HuH-7 (cell line): ENCODE results near the gene SMARCD1.
A peak's percentile ranks its signal among the peaks of the same experiment; 100 is the strongest.

Experiments
- DNase-seq: peaks from one replicate; pipeline ENCODE4 v3.0.0; 2011; ENCODE audit warnings: low spot score

The SMARCD1 gene

DNA sequence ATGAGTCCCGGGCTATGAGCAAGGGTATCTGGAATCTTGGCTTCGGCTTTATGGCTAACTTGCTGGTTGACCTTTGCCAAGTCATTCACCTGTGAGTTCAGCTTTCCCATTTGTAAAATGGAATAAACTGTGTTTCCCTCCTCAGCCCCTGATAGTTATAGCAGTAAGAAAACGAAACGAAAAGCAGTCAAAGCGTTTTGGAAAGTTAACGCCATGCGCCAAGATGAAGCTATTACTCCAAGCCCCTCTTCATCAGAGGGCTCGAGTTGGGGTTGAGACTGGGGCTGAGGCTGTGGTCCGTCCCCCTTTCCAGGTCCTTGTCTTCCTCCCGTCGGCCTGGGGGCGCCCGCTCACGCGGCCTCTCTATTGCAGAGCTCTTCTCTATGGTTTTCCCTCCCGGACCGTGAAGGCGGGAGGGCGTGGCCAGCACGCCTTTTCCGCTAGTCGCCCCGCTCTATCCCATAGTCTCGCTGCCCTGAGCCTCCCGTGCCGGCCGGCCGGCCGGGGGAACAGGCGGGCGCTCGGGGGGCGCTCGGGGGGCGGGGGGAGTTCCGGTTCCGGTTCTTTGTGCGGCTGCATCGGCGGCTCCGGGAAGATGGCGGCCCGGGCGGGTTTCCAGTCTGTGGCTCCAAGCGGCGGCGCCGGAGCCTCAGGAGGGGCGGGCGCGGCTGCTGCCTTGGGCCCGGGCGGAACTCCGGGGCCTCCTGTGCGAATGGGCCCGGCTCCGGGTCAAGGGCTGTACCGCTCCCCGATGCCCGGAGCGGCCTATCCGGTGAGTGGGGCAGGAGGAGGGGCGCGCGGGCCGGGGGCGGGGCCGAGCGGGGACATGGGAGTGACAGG lies at the start of gene SMARCD1:
Gene SMARCD1, plus strand, starts transcription at position 568 of the 840 bp plus-strand sequence. Its CDS starts 28 bp downstream, at position 596.
- DNase-seq, result peak; percentile 95

DNA sequence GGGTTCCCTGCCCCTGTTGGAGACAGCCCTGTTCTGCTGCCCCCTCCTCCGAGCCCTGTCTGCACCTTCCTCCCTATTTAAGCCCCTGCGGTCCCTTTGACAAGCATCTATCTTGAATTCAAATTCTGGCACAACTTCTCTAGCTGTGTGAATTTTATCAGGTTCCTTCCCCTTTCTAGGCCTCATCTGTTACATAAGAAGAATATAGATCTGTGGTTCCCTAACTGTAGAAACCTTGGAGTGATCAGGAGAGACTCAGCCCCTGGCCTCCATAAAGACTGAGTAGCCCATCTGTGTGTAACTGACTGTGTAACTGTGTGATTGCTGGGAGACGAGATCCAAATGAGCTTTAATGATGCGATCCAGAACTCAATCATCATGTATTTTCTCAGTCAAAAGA lies 46.8 kb upstream of the SMARCD1 start:
- DNase-seq, result no peak

DNA sequence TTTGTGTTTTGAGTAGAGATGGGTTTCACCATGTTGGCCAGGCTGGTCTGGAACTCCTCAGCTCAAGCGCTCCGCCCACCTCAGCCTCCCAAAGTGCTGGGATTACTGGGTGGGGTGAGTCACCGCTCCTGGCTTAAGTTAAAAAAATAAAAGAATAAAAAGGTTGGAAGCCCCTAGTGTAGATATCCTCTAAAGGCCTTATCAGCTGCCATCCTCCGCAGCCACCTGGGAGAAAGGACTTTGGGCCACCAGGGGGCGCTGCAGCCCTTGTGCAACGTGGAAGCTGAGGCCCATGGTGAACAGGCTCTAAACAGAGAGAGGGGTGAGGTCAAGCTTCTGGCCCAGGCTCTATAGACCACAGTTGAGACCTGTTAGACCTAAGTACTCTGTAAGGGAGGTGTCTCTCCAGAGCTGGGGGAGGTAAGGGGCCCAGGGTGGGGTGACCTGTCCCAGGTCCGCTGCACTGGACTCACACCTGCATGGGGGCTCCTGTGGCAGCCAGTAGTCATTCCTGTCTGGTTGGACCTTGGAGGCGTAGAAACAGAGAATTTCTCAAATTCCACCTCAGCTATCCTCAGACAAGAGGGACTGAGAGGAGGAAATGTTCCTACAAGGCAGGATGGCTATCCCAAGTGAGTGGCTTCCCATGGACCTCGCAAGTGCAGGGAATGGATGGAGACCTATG lies 45.8 kb upstream of the SMARCD1 start:
- peak; percentile 95 for DNase-seq

DNA sequence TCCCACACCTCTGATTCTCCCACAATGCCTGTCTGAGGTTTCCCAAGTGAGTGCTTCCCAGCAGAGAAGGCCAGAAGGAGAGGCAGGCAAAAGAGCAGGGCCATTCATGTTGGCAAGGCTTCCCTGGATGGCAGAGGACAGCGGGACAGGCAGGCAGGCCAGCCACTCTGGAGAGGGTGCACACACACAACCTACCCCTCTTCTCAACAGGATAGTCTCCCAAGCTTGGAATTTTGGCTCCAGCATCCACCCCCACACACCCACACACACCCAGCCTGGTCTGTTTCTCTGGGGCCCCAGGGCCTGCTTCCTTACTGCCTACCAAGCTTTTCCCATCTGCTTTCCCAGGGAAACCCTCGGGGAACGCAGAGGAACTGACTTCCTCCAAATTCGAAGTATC lies 44.5 kb upstream of the SMARCD1 start:
- DNase-seq, result no peak

DNA sequence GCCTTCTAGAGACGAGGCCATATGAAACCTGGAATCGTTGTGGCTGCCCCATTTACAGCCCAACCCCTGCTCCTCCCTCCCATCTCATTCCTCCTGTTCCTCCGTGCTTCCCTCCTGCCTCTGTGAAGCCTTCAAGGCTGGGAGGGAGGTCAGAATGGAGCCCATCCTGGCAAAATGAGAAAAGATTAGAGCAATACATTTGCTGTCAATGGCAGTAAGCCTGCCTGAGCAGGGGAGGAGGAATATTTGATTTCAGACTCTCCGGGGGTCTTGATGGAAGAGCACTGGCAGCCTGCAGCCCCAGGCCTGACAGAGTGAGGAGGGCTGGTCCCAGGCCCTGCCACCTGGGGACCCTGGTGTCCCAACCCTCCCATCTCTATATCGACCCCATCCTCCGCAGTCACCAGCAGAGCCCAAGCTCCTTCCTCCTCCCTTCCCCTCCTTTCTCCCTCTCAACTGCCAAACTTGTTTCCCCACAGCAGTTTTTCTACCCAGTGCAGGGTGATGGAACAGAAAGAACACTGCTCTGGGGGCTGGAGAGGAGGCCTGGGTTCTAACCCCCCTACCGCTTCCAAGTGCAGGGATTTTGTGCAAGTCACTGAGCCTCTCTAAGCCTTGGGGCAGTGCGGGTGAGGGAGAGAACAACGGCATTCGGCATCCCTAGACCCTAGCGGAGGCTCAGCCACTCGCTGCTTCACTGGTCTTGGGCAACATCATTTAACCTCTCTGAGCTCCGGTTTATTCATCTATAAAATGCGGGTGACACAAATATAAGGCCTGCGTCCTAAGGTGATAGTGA lies 43.9 kb upstream of the SMARCD1 start:
- no peak for DNase-seq

DNA sequence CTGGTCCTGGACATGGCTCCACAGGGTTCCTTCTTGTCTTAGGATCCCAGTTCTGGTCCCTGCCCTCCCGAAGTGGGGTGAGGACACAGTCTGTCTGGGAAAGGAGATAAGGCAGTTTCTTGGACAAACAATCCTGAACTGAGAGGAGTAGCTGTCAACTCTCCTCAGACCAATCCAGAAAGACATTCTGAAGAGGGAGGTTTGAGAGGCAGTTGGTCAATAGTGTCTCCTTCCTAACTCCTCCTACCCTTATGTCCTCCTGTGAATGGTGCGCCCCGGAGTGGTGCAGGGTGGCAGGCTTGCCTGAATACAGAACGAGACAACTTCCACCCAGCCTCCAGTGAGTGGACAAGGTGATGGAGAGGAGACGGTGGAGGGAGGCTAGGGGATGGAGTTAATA lies 43.2 kb upstream of the SMARCD1 start:
- no peak for DNase-seq

DNA sequence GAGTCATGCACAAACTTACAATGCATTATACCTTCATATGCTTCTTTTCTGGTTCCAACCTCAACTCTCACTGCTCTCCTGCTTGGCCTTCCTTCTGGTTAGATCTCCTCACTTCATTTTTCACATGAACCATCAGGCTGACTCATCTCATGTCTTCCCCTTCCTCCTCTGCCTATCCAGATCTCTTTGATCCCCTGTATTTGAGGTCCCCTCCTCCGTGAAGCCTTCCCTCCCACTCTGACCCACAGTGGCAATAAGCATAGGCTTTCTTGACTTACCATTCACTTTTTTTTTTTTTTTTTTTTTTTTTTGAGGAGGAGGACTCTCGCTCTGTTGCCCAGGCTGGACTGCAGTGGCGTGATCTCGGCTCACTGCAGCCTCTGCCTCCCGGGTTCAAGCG lies 42.4 kb upstream of the SMARCD1 start:
- no peak for DNase-seq

DNA sequence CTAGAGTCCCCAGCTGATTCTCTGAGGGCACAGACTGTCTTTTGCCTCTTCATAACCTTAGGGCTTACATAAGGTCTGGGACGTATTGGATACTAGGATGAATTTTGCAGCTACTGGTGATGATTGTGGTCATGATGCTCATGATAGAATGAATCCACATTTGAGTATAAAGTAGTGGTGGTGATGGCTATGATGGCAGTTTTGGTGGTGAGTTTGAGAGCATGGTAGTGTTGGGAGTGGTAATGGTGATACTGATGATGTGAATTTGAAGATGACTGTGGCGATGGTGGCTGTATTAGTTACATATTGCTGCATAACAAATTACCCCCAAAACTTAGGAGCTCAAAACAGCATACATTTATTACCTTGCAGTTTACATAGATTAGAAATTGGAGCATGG lies 41.8 kb upstream of the SMARCD1 start:
- DNase-seq, result no peak

DNA sequence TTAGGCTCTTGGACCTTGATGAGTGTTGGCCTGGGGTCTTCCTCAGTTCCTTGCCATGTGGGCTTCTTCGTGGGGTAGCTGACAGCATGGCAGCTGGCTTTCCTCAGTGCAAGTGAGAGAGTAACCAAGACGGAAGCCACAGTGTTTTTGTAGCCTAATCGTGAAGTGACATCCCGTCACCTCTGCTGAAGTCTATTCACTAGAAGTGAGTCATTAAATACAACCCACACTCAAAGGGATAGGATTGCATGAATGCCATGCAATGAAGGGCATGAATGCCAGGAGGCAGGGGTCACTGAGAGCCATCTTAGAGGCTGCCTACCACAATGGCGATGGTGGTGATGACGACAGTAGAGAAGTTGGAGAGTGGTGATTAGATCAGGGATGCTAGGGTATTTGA lies 41.3 kb upstream of the SMARCD1 start:
- no peak for DNase-seq

DNA sequence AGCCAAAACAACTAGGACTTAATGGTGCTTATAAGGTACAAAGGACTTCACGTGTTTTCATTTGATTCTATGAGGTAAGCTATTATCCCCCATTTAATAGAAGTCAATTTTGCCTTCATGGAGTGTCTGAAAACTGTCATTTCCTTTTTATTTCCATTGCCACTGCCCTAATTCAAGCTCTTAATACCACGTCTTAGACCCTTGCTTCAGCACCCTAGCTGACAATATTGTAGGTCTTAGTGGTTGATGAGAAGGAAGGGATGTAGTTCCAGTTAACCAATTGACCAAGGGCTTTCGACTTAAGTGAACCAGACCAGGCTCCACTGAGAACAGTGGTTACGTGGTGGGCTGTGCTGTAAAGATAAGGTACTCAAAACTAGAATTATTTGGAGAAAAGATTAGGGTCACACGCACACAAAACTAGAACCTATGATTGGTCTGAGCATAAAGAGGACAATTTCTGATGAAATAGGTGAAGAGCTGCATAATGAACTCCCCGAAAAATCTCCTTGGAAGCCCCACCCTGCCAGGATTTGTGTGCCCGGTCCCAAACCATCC lies 37.4 kb upstream of the SMARCD1 start:
- DNase-seq, result no peak

DNA sequence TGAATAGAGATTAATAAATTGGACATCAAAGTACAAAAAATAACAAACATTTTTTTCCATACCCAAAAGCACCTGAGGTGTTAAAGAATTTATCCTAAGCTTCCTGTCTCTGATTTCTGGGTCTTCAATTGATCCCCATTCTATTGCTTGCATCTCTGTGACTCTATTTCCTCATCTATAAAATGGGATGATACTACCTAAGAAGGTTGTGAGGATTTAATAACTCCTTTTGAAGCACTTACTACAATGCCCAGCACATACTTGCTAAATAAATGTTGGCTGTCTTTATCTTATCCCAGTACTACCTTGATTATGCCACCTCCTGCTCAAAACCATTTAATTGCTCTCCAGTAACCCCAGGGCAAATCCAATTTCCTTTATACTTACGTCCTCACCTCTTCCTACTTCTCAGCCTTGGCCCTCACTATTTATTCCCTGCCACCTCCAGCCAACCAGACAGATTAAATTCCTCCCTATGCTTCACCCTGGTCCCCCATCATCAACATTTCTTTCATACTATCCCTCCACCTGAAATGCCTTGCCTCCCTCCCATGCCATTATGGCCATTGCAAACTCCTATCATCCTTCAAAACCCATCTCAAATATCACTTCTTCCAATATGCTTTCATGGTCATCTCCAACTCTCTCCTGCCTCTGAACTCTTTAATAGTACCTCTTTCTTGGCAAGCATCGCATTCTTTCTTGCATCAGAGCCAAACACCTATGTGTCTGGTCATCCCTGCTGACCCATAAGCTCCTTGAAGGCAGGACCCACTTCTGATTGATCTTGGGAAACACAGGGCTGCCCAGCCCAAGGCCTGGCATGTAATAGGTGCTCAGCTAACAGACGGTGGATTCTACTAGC lies 35.7 kb upstream of the SMARCD1 start:
- no peak for DNase-seq

DNA sequence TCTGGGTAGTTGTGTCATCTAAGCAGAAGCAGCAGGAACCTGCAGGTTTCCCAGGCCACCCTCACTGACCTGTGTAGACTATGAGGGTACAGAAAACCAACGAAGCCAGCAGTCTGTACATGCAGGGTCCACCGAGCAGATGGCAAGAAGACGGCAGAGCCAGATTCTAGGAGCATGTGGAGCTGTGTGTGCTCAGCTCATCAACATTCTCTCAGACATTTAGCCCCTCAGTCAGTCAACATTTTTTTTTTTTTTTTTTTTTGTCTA lies 35.1 kb upstream of the SMARCD1 start:
- DNase-seq, result no peak

DNA sequence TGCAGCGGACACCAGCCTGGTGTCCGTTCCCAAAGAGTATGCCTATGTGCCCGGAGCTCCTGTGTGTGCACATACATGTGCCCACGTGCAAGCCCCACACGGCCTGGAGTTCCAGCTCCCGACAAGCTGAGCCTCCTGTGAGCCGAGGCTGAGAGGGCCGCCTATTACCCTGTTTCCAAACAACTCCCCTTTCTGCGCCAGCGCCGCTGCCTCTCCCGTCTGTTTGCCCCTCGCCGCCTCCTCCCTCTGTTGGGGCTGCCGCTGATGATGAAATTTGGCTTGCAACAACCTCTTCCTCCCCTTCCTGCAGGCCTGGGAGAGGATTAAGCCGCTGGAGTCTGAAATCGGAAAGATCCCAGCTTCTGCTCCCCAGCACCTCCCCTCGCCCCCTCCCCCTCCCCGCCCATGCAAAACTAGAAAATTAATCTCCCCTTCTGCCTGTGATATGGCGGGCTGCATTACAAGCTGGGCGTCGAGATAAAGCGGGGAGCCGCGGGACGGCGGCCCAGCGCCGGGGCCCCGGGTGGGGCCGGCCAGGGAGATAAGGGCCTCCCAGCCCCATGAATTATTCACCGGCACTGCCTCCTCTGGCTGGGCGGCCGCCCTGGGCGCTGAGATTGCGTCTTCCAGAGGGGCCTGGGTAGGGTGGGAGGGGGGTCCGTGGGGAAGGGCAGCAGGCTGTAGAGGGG lies 34.6 kb upstream of the SMARCD1 start:
- DNase-seq, result peak; percentile 78

DNA sequence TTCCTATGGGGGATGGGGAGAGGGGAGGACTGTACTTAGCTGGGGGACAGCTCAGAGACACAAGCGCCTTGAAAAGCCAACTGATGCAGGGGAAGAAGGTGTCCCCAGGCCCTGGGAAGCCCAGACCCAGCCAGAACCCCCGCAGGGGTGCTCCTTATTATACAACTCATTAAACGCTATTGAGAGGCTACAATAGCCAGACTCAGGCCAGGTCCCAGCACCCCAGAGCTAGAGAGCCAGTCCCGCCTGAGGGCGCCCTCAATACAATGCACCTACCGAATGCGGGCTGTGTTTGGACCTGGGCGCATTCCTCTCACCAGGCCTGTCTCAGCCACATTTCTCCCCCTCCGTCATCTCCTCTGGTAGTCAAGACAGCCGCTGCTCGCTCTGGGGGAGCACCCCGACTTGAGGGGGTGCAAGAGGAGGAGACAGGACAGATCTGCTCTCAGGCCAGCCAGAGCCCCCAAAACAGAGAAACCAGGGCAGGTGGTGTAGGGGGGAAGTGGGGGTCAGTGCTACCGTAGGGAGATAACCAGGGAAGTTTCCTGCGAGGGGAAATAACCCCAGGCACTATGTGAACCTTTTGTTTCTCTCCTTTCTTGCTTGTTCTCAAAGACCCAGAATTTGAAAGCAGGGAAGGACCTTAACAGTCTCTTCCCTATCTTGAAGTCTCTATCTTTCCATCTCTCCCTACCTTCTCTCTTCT lies 33.9 kb upstream of the SMARCD1 start:
- no peak for DNase-seq

DNA sequence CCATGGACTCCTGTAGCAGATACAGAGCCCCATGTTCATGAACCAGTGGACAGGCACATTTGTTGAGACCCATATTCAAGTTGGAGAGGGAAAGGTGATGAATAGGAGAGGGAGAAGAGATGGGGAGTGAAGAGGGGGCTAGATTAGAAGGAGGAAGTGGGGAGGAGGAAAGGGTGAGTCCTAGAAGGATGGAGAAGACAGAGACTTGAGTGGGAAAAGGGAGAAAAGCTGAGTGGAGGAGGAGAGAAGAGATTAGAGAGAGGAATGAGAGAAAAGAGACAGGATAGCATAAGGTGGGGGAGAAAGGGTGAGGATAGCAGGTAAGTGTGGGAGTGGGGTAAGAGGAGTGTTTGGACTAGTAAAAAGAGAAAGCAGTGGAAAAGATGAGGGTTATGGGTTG lies 32.6 kb upstream of the SMARCD1 start:
- DNase-seq, result no peak

DNA sequence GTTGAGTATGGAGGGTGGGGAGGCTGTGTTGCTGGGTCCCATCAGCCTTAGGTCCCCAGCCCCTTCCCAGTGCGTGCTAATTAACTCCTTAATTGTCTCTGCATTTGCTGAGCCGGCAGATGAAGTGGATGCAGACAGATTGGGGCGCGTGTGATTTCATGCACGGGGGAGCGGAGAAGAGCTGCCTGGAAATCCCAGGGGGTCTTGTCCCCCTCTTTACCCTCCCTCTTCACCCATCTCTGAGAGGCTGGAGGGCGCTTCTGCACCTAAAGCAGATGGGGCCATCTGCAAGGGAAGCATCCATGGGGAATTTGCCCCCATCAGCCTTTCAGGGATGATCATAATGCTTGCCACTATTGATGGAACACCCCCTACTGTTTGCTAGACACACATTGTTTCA lies 32.2 kb upstream of the SMARCD1 start:
- no peak for DNase-seq

DNA sequence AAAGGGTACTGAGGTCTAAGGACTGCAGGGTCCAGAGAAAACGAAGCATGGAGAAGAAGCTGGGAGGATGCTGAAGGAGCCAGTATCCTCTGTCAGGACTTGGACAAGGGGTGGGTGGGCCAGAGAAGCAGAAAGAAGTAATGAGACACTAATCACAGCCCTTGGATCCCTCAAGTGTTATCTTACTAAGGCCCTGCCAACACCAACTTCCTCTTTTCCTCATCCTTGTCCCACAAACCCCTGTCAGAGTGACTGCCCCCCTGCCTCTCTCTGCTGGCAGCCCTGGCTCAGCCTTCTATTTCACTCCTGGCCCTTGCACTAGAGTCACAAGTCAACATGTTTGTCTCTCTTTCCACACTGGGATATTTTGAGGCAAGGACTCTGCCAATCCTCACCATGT lies 31.6 kb upstream of the SMARCD1 start:
- DNase-seq, result no peak

DNA sequence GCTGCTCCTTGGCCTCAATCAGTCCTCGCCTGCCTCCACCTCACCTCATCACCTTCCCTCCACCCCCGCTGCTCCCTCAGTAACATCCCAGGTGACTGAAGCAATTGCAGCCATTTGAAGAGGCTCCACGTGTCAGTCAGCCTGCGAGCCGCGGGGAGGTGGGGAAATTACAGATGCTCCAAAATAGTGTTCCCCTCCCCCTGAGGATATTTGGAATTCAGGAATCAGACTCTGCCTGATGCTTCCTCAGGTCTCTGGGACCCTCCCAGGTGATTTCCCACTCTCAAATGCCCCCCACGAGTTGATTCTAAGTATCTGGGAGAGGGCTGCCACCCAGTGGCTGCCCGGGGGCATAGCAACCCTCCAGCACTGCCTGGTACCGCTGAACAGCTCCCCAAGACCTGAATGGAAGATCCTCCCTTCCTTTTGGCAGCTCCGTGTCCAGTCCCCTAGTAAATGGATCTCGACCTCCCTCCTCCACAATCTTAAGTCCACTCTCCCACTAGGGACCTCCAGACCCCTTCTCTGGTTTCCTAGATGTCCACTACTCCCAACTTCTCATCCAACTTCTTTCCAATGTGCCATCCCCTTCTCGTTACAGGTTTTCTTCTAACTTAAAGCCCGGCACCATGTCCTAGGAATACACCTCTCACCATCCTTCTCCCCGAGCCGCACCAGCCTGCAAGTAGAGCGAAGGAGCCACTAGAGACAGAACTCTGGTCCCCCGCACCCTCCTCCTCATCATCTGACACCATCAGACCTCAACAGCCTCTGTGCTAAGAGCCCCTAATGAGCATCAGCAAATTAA lies 29.1 kb upstream of the SMARCD1 start:
- peak; percentile 87 for DNase-seq

DNA sequence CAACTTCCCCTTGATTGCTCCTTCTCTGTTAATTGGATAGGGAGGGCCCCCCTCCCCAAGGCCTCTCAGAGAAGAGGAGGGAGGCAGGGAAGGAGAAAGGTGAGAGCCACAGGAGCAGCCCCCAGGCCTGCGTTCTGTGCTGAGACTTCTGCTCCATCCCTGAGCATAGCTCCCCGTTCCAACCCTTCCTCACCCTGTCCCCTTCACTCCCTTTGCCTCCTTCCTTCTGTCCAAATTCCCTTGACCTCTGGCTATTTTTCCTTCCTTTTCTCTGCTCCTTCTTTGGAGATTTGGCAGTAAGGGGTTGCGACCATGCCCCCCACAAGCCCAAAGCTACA lies 28.5 kb upstream of the SMARCD1 start:
- no peak for DNase-seq
